Nephron progenitor cell (in vitro differentiated cells): ENCODE data around the gene TRAPPC3L.

Experiments used
- DNase-seq: peaks from one replicate; pipeline ENCODE4 v3.0.0; 2021
- H3K27ac Mint-ChIP-seq: 2 replicates; pipeline ENCODE4 v1.8.0; 2021; ENCODE audit warnings: mild to moderate bottlenecking, moderate library complexity, mixed read lengths
- H3K27me3 Mint-ChIP-seq: 2 replicates; pipeline ENCODE4 v1.8.0; 2021; ENCODE audit warnings: mild to moderate bottlenecking, low read depth, mixed read lengths; ENCODE audit not compliant: poor library complexity
- H3K36me3 Mint-ChIP-seq: 2 replicates; pipeline ENCODE4 v1.8.0; 2021; ENCODE audit warnings: low read depth, mixed read lengths
- H3K4me1 Mint-ChIP-seq: 2 replicates; pipeline ENCODE4 v1.8.0; 2021; ENCODE audit warnings: mixed read lengths
- H3K4me3 Mint-ChIP-seq: 2 replicates; pipeline ENCODE4 v1.8.0; 2021; ENCODE audit warnings: mild to moderate bottlenecking, moderate library complexity, mixed read lengths
- H3K9me3 Mint-ChIP-seq: 2 replicates; pipeline ENCODE4 v1.8.0; 2021; ENCODE audit warnings: mild to moderate bottlenecking, moderate library complexity, mixed read lengths
- TF ChIP-seq, protein P1 (sequence below): fragments of 200-600 bp; sonication (generic); IDR thresholded peaks from 2 replicates; pipeline ENCODE4 v1.5.0; 2021; ENCODE audit warnings: antibody characterized with exemption

The TRAPPC3L gene

DNA sequence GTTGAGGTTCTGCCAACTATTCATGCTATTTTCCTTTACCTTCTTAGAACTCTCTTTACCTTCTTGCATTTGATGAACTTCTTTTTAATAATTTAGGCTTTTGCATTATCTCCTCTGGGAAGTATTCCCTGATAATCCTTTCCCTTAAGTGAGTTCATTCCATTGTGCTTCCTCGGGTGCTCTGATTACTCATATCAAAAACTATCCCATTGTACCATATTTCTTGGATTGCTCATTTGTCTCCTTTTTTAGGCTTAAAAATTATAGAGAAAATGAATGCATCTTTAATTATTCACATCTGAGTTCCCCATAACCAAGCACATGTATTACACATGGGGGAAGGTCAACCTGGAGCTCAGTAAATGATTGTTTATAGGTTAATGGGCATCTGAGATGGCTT is 10.6 kb upstream of the TRAPPC3L start:
- TF ChIP-seq, protein P1, sequence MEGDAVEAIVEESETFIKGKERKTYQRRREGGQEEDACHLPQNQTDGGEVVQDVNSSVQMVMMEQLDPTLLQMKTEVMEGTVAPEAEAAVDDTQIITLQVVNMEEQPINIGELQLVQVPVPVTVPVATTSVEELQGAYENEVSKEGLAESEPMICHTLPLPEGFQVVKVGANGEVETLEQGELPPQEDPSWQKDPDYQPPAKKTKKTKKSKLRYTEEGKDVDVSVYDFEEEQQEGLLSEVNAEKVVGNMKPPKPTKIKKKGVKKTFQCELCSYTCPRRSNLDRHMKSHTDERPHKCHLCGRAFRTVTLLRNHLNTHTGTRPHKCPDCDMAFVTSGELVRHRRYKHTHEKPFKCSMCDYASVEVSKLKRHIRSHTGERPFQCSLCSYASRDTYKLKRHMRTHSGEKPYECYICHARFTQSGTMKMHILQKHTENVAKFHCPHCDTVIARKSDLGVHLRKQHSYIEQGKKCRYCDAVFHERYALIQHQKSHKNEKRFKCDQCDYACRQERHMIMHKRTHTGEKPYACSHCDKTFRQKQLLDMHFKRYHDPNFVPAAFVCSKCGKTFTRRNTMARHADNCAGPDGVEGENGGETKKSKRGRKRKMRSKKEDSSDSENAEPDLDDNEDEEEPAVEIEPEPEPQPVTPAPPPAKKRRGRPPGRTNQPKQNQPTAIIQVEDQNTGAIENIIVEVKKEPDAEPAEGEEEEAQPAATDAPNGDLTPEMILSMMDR, result no peak
- peaks cover 8% of the 10 kb centered on the region for H3K27me3 Mint-ChIP-seq
- no peak overlapping the region for H3K27ac Mint-ChIP-seq
- no peaks in the 10 kb centered on the region for H3K9me3 Mint-ChIP-seq
- DNase-seq, result no peak
- no peak overlapping the region for H3K4me3 Mint-ChIP-seq
- no peaks in the 10 kb centered on the region for H3K36me3 Mint-ChIP-seq
- peaks cover 5% of the 10 kb centered on the region for H3K4me1 Mint-ChIP-seq

DNA sequence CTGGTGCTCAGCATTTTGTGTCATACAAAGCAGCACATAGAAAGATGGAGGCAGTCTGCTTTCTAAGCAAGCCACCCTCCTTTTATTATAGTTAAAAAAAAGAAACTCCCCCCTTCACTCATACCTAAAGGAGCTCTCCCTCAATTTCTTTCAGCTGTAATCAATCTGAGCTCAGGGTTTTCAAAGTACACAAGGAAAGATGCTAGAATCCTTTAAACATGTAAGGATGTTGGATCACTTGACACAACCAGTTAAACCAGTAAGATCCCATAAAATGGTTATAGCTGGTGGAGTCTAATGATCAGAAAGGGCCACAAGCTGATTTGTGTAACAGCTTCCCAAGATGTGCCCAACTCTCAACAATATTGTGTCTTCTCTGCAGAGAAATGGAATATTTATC is 8.0 kb upstream of the TRAPPC3L start, which contains the start of gene CALHM4:
TSS of gene CALHM4 (plus strand) at position 301 of the 400 bp plus-strand sequence. CDS start at position 344, 43 bp downstream.
- Mint-ChIP-seq H3K4me3 (no peak within 1 kb of the TSS), H3K27me3 (peaks cover 3% of the 10 kb centered on the region), H3K27ac (no peak within 1 kb of the TSS), H3K9me3 (no peaks in the 10 kb centered on the region), H3K4me1 (peaks cover 10% of the 10 kb centered on the region), H3K36me3 (no peaks in the 10 kb centered on the region)
- TF ChIP-seq, protein P1, result no peak
- no peak for DNase-seq

DNA sequence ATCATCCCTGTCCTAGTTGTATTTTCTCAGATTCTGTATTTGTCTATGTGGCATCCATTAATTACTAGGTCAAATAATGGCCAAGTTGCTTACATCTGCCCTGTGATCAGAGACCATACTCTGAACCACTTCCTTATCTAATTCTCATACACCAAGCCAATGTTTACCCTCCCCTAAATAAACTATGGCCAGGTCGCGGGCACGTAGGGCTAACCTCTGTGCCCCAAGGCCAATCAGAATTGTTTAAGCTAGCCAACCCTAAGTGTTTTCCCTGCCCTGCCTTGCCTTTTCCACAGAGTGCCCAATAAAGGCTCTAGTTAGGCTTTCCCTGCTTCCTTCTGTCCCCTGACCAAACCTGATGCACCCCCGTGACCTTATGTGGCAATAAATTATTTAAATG is 5.3 kb upstream of the TRAPPC3L start:
- H3K4me1 Mint-ChIP-seq, result peaks cover 10% of the 10 kb centered on the region
- peak overlapping the region; percentile 43 for H3K27ac Mint-ChIP-seq
- H3K36me3 Mint-ChIP-seq, result no peaks in the 10 kb centered on the region
- DNase-seq, result no peak
- no peaks in the 10 kb centered on the region for H3K9me3 Mint-ChIP-seq
- TF ChIP-seq, protein P1, result no peak
- no peak overlapping the region for H3K4me3 Mint-ChIP-seq
- H3K27me3 Mint-ChIP-seq, result peaks cover 4% of the 10 kb centered on the region

DNA sequence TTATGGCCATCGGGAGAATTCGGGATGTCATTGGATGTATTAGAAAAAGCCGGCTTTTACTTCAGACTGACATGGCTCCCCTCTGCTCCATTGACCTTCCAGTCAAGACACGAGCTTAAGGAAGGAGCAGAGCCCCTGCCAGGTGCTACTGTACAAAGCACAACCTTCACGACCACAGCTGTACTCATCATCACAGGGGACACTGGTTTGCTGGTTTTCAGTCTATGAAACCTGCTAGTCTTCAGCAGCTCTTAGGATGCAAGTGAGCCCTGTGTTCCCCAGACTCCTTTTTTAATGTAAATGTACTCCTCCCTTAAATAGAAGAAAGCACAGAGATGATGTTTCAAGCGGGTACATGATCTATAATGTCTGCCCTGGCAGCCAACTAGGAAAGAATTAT is 1.9 kb upstream of the TRAPPC3L start:
- no peaks in the 10 kb centered on the region for H3K36me3 Mint-ChIP-seq
- peaks cover 10% of the 10 kb centered on the region for H3K27me3 Mint-ChIP-seq
- H3K9me3 Mint-ChIP-seq, result no peaks in the 10 kb centered on the region
- TF ChIP-seq, protein P1, result no peak
- H3K4me3 Mint-ChIP-seq, result no peak overlapping the region
- no peak for DNase-seq
- H3K27ac Mint-ChIP-seq, result no peak overlapping the region
- H3K4me1 Mint-ChIP-seq, result peaks cover 16% of the 10 kb centered on the region

DNA sequence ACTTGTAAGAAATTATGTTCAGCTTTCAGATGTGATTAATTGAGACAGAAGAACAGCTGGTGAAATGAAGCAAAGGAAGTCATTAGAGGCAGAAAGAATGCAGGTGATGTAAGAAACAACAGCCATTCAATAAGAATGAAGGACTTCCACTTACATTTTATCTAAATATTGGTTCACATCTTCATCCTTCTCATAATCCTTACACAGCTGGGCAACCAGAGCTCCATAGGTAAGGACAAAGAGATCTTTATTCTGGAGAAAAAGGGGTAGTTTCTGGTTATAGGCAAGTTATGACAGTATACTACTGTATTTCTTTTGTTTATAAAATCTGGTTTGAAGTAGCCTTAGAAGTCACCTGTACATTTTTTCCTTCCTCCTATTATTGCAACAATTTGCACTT is 2.3 kb downstream of the TRAPPC3L start:
- no peak for DNase-seq
- Mint-ChIP-seq H3K9me3 (no peaks in the 10 kb centered on the region), H3K27me3 (peaks cover 16% of the 10 kb centered on the region), H3K27ac (no peak overlapping the region), H3K4me1 (peaks cover 6% of the 10 kb centered on the region), H3K36me3 (no peaks in the 10 kb centered on the region), H3K4me3 (no peak overlapping the region)
- TF ChIP-seq, protein P1, result no peak

DNA sequence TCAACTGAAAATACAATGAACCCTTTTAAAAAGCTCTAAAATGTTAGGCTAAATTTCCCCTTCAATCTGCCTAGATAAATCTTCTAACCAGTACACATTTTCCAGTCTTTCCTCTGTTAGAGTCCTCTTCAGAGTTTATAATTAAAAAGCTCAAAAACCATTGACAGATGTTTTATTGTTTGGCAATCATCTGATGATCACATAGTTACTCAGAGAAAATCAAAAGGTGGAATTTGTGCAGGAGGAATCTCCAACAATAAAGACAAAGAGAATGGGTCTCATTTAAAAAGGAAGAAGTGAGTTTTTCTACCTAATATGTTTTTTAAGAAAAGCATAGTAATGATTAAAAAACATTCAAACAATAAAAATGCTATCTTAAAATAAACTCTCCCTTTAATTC is 3.1 kb downstream of the TRAPPC3L start:
- Mint-ChIP-seq H3K36me3 (no peaks in the 10 kb centered on the region), H3K27me3 (peaks cover 17% of the 10 kb centered on the region)

More for the DNA sequence above, 3.1 kb downstream of the TRAPPC3L start:
- H3K27ac Mint-ChIP-seq, result no peak overlapping the region
- no peak for DNase-seq
- H3K4me3 Mint-ChIP-seq, result no peak overlapping the region
- TF ChIP-seq, protein P1, result no peak
- no peaks in the 10 kb centered on the region for H3K9me3 Mint-ChIP-seq
- peaks cover 6% of the 10 kb centered on the region for H3K4me1 Mint-ChIP-seq
